ENCODE measurements around the gene RXRG. TPM values are rescaled to one million over a fixed set of nuclear protein-coding genes. Genes with fewer than 3 reads are reported as not detected.

Gene RXRG
- total RNA-seq, 1 experiment from 2014 or later, result not detected

DNA sequence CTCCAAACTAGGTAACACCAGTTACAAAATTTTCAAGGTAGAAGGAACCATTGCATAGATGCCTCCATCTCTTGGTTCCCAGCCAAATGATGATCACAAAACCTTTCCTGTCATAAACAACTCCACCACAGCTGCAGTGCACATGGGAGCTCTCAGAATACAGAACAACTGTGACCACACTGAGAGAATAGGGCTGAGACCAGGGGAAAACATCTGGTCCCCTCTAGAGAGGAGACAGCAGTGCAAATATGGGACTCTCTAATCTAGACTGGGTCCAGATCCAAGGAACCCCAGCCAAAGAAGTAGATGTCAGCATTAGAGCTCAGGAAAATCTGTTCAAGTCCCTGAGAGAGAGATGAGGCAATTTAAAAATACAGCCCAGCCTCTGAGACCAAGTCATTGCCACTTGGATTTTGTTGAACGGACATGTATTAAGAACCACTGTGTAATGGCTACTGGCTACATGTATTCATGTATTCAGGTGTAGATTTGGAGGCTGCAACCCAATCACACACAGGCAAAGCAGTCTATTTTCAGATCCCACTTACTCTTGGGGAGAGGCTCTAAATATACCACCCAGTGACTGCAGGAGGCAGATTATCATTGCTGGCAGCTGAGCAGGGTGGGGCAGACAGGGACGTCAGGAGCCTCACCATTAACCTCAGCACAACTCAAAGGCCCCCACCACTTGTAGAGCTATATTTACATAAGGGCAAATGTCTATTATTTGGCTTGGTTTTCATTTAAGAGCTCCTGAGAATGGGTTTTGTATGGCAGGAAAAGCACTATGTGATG lies 7.6 kb upstream of the RXRG start:
- no peaks in the 10 kb centered on the region for H3K9me3 ChIP-seq (ENCODE audit: control insufficient read depth in 1 of 2, insufficient read depth in 1 of 2, low read depth in 1 of 2, low read length in 2 of 2)
- H2AFZ ChIP-seq (ENCODE audit: low read depth, low read length, poor library complexity, severe bottlenecking), result no peak overlapping the region
- ChIA-PET RAD21 (ENCODE audit: low non-redundant PET in 1 of 2, low total read pairs in 2 of 2, uncharacterized antibody in 2 of 2, unreplicated experiment in 2 of 2) (no interaction called here), POLR2A (no interaction called here), CTCF (no interaction called here)
- intact Hi-C loops (cut with micrococcal nuclease), result loop anchor here (10.0 kb wide), 1 partner anchor 1208 kb away; no protein-coding TSS in a partner anchor
- H3K27ac ChIP-seq (ENCODE audit: low read depth, low read length), result no peak overlapping the region
- ATAC-seq, result no peak
- no peak for DNase-seq (ENCODE audit: low read depth, low spot score)
- TF ChIP-seq, protein P1, sequence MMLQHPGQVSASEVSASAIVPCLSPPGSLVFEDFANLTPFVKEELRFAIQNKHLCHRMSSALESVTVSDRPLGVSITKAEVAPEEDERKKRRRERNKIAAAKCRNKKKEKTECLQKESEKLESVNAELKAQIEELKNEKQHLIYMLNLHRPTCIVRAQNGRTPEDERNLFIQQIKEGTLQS (IDR thresholded peaks at IDR 0.05), result no peak
- TF ChIP-seq SP1 (IDR thresholded peaks at IDR 0.05; ENCODE audit: low read depth), result no peak
- TF ChIP-seq FOSL1 (IDR thresholded peaks at IDR 0.05; ENCODE audit: low read depth), result no peak
- TF ChIP-seq ELF1 (IDR thresholded peaks at IDR 0.05; ENCODE audit: borderline replicate concordance, low read depth), result no peak
- H3K79me2 ChIP-seq (ENCODE audit: insufficient read depth, low read length), result no peaks in the 10 kb centered on the region
- no peak overlapping the region for H3K9ac ChIP-seq (ENCODE audit: low read length)
- H4K20me1 ChIP-seq (ENCODE audit: insufficient read depth), result no peaks in the 10 kb centered on the region
- H3K27me3 ChIP-seq (ENCODE audit: insufficient read depth, low read length), result peaks cover 38% of the 10 kb centered on the region
- H3K4me3 ChIP-seq (replicated peaks in 1 of 2; ENCODE audit: low read depth in 1 of 2, low read length in 2 of 2), result no peak overlapping the region
- H3K36me3 ChIP-seq (ENCODE audit: control insufficient read depth in 1 of 2, insufficient read depth in 2 of 2, low read length in 2 of 2), result no peaks in the 10 kb centered on the region
- BruUV-seq (replicated peaks), result no TSS peak
- H3K4me2 ChIP-seq (ENCODE audit: low read length), result no peak overlapping the region
- H3K9me2 ChIP-seq (ENCODE audit: insufficient read depth), result no peaks in the 10 kb centered on the region
- H3K4me1 ChIP-seq (ENCODE audit: control insufficient read depth in 1 of 2, insufficient read depth in 2 of 2, low read length in 2 of 2), result no peaks in the 10 kb centered on the region

DNA sequence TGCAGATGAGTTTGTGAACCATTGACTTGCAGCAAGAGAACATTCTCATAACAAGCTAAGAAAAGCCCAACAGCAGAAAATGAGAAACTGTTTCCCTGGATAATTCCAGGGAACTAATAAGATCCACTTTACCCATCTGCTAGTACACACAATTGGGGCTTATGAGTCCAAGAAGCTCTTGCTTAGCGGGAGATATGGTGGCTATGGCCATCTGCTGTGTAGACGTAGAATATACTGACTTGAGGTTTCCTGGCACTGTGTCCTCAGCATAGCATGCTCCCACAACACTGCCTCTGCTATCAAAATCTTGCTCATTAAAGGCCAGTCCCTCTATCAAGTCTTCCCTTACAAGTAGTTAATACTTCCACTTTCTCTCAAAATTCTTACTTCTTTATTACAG lies 6.8 kb upstream of the RXRG start:
- DNase-seq (ENCODE audit: low read depth, low spot score) (no peak), ATAC-seq (no peak)
- BruUV-seq (replicated peaks), result no TSS peak
- Histone ChIP-seq H3K27ac (ENCODE audit: low read depth, low read length) (no peak overlapping the region), H3K79me2 (ENCODE audit: insufficient read depth, low read length) (no peaks in the 10 kb centered on the region), H3K27me3 (ENCODE audit: insufficient read depth, low read length) (peaks cover 37% of the 10 kb centered on the region), H3K4me3 (replicated peaks in 1 of 2; ENCODE audit: low read depth in 1 of 2, low read length in 2 of 2) (no peak overlapping the region), H3K4me1 (ENCODE audit: control insufficient read depth in 1 of 2, insufficient read depth in 2 of 2, low read length in 2 of 2) (no peaks in the 10 kb centered on the region), H3K9me3 (ENCODE audit: control insufficient read depth in 1 of 2, insufficient read depth in 1 of 2, low read depth in 1 of 2, low read length in 2 of 2) (no peaks in the 10 kb centered on the region), H2AFZ (ENCODE audit: low read depth, low read length, poor library complexity, severe bottlenecking) (no peak overlapping the region), H3K36me3 (ENCODE audit: control insufficient read depth in 1 of 2, insufficient read depth in 2 of 2, low read length in 2 of 2) (no peaks in the 10 kb centered on the region), H3K9me2 (ENCODE audit: insufficient read depth) (no peaks in the 10 kb centered on the region), H3K9ac (ENCODE audit: low read length) (no peak overlapping the region), H3K4me2 (ENCODE audit: low read length) (no peak overlapping the region), H4K20me1 (ENCODE audit: insufficient read depth) (no peaks in the 10 kb centered on the region)
- ChIA-PET POLR2A (no interaction called here), CTCF (no interaction called here), RAD21 (ENCODE audit: low non-redundant PET in 1 of 2, low total read pairs in 2 of 2, uncharacterized antibody in 2 of 2, unreplicated experiment in 2 of 2) (no interaction called here)
- intact Hi-C loops (cut with micrococcal nuclease), result loop anchor here (10.0 kb wide), 1 partner anchor 1207 kb away; no protein-coding TSS in a partner anchor
- TF ChIP-seq JUND (IDR thresholded peaks at IDR 0.05), result no peak

All from HCT116 (cell line).